IMR-90 (cell line): ENCODE results near the gene MELTF. TPM values are rescaled to one million over a fixed set of nuclear protein-coding genes. Genes with fewer than 3 reads are reported as not detected.

Experiments used
- ATAC-seq: fragments of 200-7000 bp; cut with Tn5 transposase; 2 replicates; pipeline ENCODE4 v1.9.1; 2020; ENCODE audit warnings: low read depth, mild to moderate bottlenecking, moderate library complexity
- BruUV-seq: library from RNA; stranded (reverse); fragments of 400-500 nt; replicated peaks from 2 replicates; lab custom pipeline; 2021; lab: Mats Ljungman, UMichigan
- CTCF ChIA-PET: fragments of 300-600 bp; formaldehyde crosslinking; extraction: SDS; loops from one replicate; lab custom pipeline; 2021; ENCODE audit warnings: antibody characterized with exemption; lab: Yijun Ruan, JAX
- POLR2A ChIA-PET: fragments of 300-600 bp; sonication (Branson Sonifier 250); formaldehyde crosslinking; loops from one replicate; lab custom pipeline; 2022; ENCODE audit warnings: antibody characterized with exemption; ENCODE audit not compliant: unreplicated experiment; lab: Charles Lee
- DNase-seq: peaks from one replicate; pipeline ENCODE4 v3.0.0; 2013
- H2AFZ ChIP-seq: replicated peaks from 2 replicates; pipeline ENCODE3; 2013; ENCODE audit warnings: low read length, mild to moderate bottlenecking; ENCODE audit not compliant: poor library complexity
- H2AK5ac ChIP-seq: 2 replicates; pipeline ENCODE4 v1.6.1; 2013; ENCODE audit warnings: low read depth, low read length, inconsistent platforms
- H2AK9ac ChIP-seq: replicated peaks from 2 replicates; pipeline ENCODE3; 2013; ENCODE audit warnings: mild to moderate bottlenecking, low read depth, low read length, moderate library complexity; ENCODE audit not compliant: poor library complexity
- H2BK120ac ChIP-seq: 2 replicates; pipeline ENCODE4 v1.6.1; 2013; ENCODE audit warnings: low read depth, low read length, inconsistent platforms
- H2BK15ac ChIP-seq: 3 replicates; pipeline ENCODE4 v1.6.1; 2013; ENCODE audit warnings: low read depth, low read length, inconsistent platforms
- H2BK20ac ChIP-seq: 2 replicates; pipeline ENCODE4 v1.6.1; 2013; ENCODE audit warnings: low read depth, mild to moderate bottlenecking, inconsistent platforms, low read length, moderate library complexity
- H2BK5ac ChIP-seq: 2 replicates; pipeline ENCODE4 v1.6.1; 2013; ENCODE audit warnings: mild to moderate bottlenecking, low read depth, low read length, inconsistent platforms; ENCODE audit not compliant: poor library complexity, severe bottlenecking
- H3K14ac ChIP-seq: replicated peaks from 2 replicates; pipeline ENCODE4 v1.6.1; 2013; ENCODE audit warnings: low read depth, low read length, inconsistent platforms
- H3K18ac ChIP-seq: 2 replicates; pipeline ENCODE4 v1.6.1; 2013; ENCODE audit warnings: low read depth, low read length, control low read depth
- H3K23ac ChIP-seq: 2 replicates; pipeline ENCODE4 v1.6.1; 2013; ENCODE audit warnings: low read depth, low read length, inconsistent platforms
- H3K27ac ChIP-seq: 2 replicates; pipeline ENCODE4 v1.5.1; 2013; ENCODE audit warnings: mild to moderate bottlenecking, control low read depth, low read length; ENCODE audit not compliant: insufficient read depth
- H3K27me3 ChIP-seq: 2 replicates; pipeline ENCODE4 v1.6.1; 2013; ENCODE audit warnings: low read length; ENCODE audit not compliant: control insufficient read depth, insufficient read depth
- H3K36me3 ChIP-seq: 2 replicates; pipeline ENCODE4 v1.6.1; 2013; ENCODE audit warnings: low read length, mixed read lengths; ENCODE audit not compliant: control insufficient read depth, insufficient read depth
- H3K4ac ChIP-seq: 2 replicates; pipeline ENCODE4 v1.6.1; 2013; ENCODE audit warnings: low read depth, low read length, inconsistent platforms
- H3K4me1 ChIP-seq: 2 replicates; pipeline ENCODE4 v1.6.1; 2013; ENCODE audit warnings: low read length, mixed read lengths; ENCODE audit not compliant: control insufficient read depth, insufficient read depth
- H3K4me2 ChIP-seq: 2 replicates; pipeline ENCODE4 v1.6.1; 2013; ENCODE audit warnings: low read depth, mild to moderate bottlenecking, control low read depth, low read length, moderate library complexity
- H3K4me3 ChIP-seq: 2 replicates; pipeline ENCODE4 v1.5.1; 2013; ENCODE audit warnings: low read depth, mild to moderate bottlenecking, control low read depth, low read length, moderate library complexity; ENCODE audit not compliant: insufficient read depth
- H3K56ac ChIP-seq: 2 replicates; pipeline ENCODE4 v1.6.1; 2013; ENCODE audit warnings: low read length, inconsistent platforms; ENCODE audit not compliant: insufficient read depth; ENCODE audit errors: extremely low read depth
- H3K79me1 ChIP-seq, 2 experiments: 2 replicates each; pipeline ENCODE4 v1.6.1; 2013; ENCODE audit warnings: low read length in 2 of 2, inconsistent platforms in 1 of 2, low read depth in 1 of 2
- H3K9ac ChIP-seq: 2 replicates; pipeline ENCODE4 v1.6.1; 2013; ENCODE audit warnings: low read depth, low read length, control low read depth
- H3K9me1 ChIP-seq: 2 replicates; pipeline ENCODE4 v1.6.1; 2013; ENCODE audit warnings: low read length, inconsistent platforms; ENCODE audit not compliant: insufficient read depth
- H3K9me3 ChIP-seq: 2 replicates; pipeline ENCODE4 v1.6.1; 2013; ENCODE audit warnings: low read length; ENCODE audit not compliant: control insufficient read depth, insufficient read depth
- H4K20me1 ChIP-seq: 2 replicates; pipeline ENCODE4 v1.6.1; 2013; ENCODE audit warnings: low read length, inconsistent platforms; ENCODE audit not compliant: insufficient read depth
- H4K5ac ChIP-seq: 2 replicates; pipeline ENCODE4 v1.6.1; 2013; ENCODE audit warnings: mild to moderate bottlenecking, low read depth, low read length, control low read depth
- H4K8ac ChIP-seq, 2 experiments: 2 replicates each; pipeline ENCODE4 v1.6.1; 2013; ENCODE audit warnings: low read depth in 2 of 2, low read length in 2 of 2, control low read depth in 1 of 2, inconsistent platforms in 1 of 2
- H4K91ac ChIP-seq: 2 replicates; pipeline ENCODE4 v1.6.1; 2013; ENCODE audit warnings: low read depth, low read length, inconsistent platforms; ENCODE audit not compliant: insufficient read depth
- BHLHE40 ChIP-seq: fragments of 150-350 bp; IDR thresholded peaks from 2 replicates; pipeline ENCODE4 v1.6.1; 2016; ENCODE audit warnings: mild to moderate bottlenecking, low read depth, low read length
- CEBPB ChIP-seq: IDR thresholded peaks from 2 replicates; pipeline ENCODE4 v1.6.1; 2012; ENCODE audit warnings: low read depth, low read length, improper control_type of control experiment
- CHD1 ChIP-seq: IDR thresholded peaks from 2 replicates; pipeline ENCODE4 v1.6.1; 2012; ENCODE audit warnings: low read depth, low read length, improper control_type of control experiment
- FOS ChIP-seq: fragments of 150-350 bp; IDR thresholded peaks from 2 replicates; pipeline ENCODE4 v1.6.1; 2016; ENCODE audit warnings: low read depth, low read length
- MAFK ChIP-seq: IDR thresholded peaks from 2 replicates; pipeline ENCODE4 v1.6.1; 2012; ENCODE audit warnings: low read depth, low read length, improper control_type of control experiment
- MAZ ChIP-seq: IDR thresholded peaks from 2 replicates; pipeline ENCODE4 v1.6.1; 2012; ENCODE audit warnings: low read depth, mild to moderate bottlenecking, low read length, improper control_type of control experiment, moderate library complexity, borderline replicate concordance
- MXI1 ChIP-seq: IDR thresholded peaks from 2 replicates; pipeline ENCODE4 v1.6.1; 2012; ENCODE audit warnings: low read depth, mild to moderate bottlenecking, low read length, moderate library complexity, borderline replicate concordance
- NFE2L2 ChIP-seq: fragments of 150-350 bp; IDR thresholded peaks from 2 replicates; pipeline ENCODE4 v1.6.1; 2016; ENCODE audit warnings: low read depth, mild to moderate bottlenecking, low read length
- POLR2A ChIP-seq: IDR thresholded peaks from 2 replicates; pipeline ENCODE4 v1.6.1; 2012; ENCODE audit warnings: mild to moderate bottlenecking, low read depth, low read length
- RAD21 ChIP-seq: IDR thresholded peaks from 2 replicates; pipeline ENCODE4 v1.6.1; 2012; ENCODE audit warnings: low read length, improper control_type of control experiment
- RCOR1 ChIP-seq: IDR thresholded peaks from 2 replicates; pipeline ENCODE4 v1.6.1; 2012; ENCODE audit warnings: mild to moderate bottlenecking, low read length, improper control_type of control experiment; ENCODE audit not compliant: insufficient replicate concordance
- RFX5 ChIP-seq: IDR thresholded peaks from 2 replicates; pipeline ENCODE4 v1.8.0; 2012; ENCODE audit warnings: low read depth, mild to moderate bottlenecking, low read length, moderate library complexity
- SMC3 ChIP-seq: fragments of 150-350 bp; IDR thresholded peaks from 2 replicates; pipeline ENCODE4 v1.6.1; 2016; ENCODE audit warnings: low read depth, mild to moderate bottlenecking, antibody characterized with exemption, low read length, moderate library complexity
- WGBS, 2 experiments: methylation state at CpG; one replicate each; pipeline versions ENCODE4 v1.1.5 to v1.1.7; 2013; ENCODE audit warnings: missing lambda C conversion rate in 2 of 2; ENCODE audit not compliant: insufficient read length in 1 of 2; ENCODE audit errors: extremely low coverage in 2 of 2; 5-methylcytosine and 5-hydroxymethylcytosine counted together
- dilution Hi-C: fragments of 300-500 bp; cut with HindIII; formaldehyde crosslinking; loops from one replicate; pipeline ENCODE4 v1.14.3; 2018; ENCODE audit warnings: low sequenced_read_pairs; ENCODE audit not compliant: unreplicated experiment
- in situ Hi-C: fragments of 300-500 bp; cut with MboI; formaldehyde crosslinking; loops from 3 replicates; pipeline ENCODE4 v1.14.3; 2019; ENCODE audit warnings: low sequenced_read_pairs, inconsistent platforms, mixed read lengths
- intact Hi-C: fragments of 100-400 bp; cut with micrococcal nuclease; formaldehyde crosslinking; loops from 2 replicates; pipeline ENCODE4 v1.10.0; 2022
- polyA plus RNA-seq, 3 experiments: library from polyadenylated mRNA; depleted of rRNA; stranded (reverse); fragments of >200 nt; gene quantifications; 2 replicates each; pipeline ENCODE4 v1.2.3, GENCODE V29; 2012; ENCODE audit warnings: low replicate concordance in 1 of 3
- total RNA-seq: library from RNA; depleted of rRNA; stranded (reverse); fragments of >200 nt; gene quantifications from 2 replicates; pipeline ENCODE4 v1.2.3, GENCODE V29; 2012
- TF ChIP-seq, protein P1 (sequence below): fragments of 150-350 bp; IDR thresholded peaks from 2 replicates; pipeline ENCODE4 v1.6.1; 2016; ENCODE audit warnings: low read depth, mild to moderate bottlenecking, low read length, moderate library complexity, borderline replicate concordance
- TF ChIP-seq, protein P2 (sequence below): conservative IDR thresholded peaks from 2 replicates; pipeline ENCODE4 v1.5.1; 2012; ENCODE audit warnings: mild to moderate bottlenecking, low read depth, low read length, improper control_type of control experiment

The MELTF gene
- total and polyA plus RNA-seq, 2 of the 4 experiments (the other 2 are of a cell fraction), result 0.18 to 0.50 TPM

DNA sequence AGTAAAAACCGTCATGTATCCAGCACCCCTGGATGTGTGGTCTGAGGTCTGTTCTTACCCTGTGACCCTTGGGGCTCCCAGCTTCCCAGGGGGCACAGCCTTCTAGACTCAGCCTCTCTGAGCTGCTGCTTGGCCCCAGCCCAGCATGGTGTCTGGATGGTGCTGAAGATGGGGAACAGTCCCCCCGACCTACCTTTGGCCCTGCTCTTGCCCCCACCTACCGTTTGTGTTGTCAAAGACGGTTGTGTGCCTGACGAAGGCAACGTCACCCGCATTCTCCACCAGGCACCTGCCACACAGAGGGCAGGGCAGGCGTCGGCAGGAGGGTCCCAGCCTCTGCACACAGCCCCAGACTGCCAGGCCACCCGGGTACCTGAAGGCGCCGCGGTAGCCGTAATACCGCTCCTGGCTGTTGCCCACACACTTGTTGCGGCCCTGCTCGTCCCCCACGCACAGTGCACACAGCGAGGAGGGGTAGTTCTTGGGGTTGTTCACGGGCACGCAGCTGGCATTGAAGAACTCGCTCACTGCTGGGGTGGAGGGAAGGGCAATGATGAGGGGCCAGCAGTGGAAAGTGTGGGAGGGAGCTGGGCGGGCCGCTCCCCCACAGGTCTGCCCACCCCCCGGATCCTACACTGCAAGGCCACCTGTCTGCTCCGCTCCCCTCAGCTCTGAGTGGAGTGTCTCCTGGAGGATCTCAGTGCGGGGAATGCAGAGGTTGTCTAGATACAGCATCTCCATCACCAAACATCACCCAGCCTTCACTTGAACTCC, 21.0 kb downstream of the MELTF start:
- Histone ChIP-seq H2AFZ (no peak overlapping the region), H4K8ac (no peak overlapping the region), H2AK5ac (no peak overlapping the region), H3K23ac (no peak overlapping the region), H3K18ac (no peak overlapping the region), H3K79me1 (peaks cover 0 to 4% of the 10 kb centered on the region in 2 experiments; a peak in 1 of 4 replicates), H3K27me3 (peaks cover 8% of the 10 kb centered on the region), H3K27ac (no peak overlapping the region), H2AK9ac (no peak overlapping the region), H4K91ac (no peak overlapping the region), H3K56ac (no peak overlapping the region), H4K20me1 (no peaks in the 10 kb centered on the region), H3K4me3 (no peak overlapping the region), H3K9me1 (peaks cover 5% of the 10 kb centered on the region), H3K9ac (no peak overlapping the region), H3K4ac (no peak overlapping the region), H4K5ac (no peak overlapping the region), H3K14ac (no peak overlapping the region), H2BK120ac (no peak overlapping the region), H3K4me1 (peaks cover 2% of the 10 kb centered on the region; the same call in 1 of the 2 replicates), H3K36me3 (no peaks in the 10 kb centered on the region), H3K9me3 (no peaks in the 10 kb centered on the region), H2BK5ac (no peak overlapping the region), H2BK15ac (no peak overlapping the region), H3K4me2 (no peak overlapping the region), H2BK20ac (no peak overlapping the region)
- intact Hi-C loops, result loop anchor here (10.0 kb wide), 1 partner anchor 506 kb away; no protein-coding TSS in a partner anchor
- dilution Hi-C loops, result no loop called here
- ChIA-PET POLR2A (no interaction called here), CTCF (interaction anchor here (0.5 kb wide), 1 partner anchor 18 kb away, joined by 3 read pairs; no protein-coding TSS in a partner anchor)
- WGBS, 2 experiments, result 89% methylated on average over 9 of the region's 27 CpGs; no CpG with 5 or more reads in 1 of the 2 experiments
- ATAC-seq, result no peak
- BruUV-seq, result no TSS peak
- in situ Hi-C loops, result no loop called here
- DNase-seq, result no peak
- no peak for TF ChIP-seq POLR2A
- no peak for TF ChIP-seq FOS
- no peak for TF ChIP-seq MAFK
- no peak for TF ChIP-seq SMC3
- TF ChIP-seq NFE2L2, result no peak
- no peak for TF ChIP-seq RCOR1
- TF ChIP-seq MAZ, result no peak
- TF ChIP-seq MXI1, result no peak
- no peak for TF ChIP-seq CHD1
- TF ChIP-seq, protein P1, sequence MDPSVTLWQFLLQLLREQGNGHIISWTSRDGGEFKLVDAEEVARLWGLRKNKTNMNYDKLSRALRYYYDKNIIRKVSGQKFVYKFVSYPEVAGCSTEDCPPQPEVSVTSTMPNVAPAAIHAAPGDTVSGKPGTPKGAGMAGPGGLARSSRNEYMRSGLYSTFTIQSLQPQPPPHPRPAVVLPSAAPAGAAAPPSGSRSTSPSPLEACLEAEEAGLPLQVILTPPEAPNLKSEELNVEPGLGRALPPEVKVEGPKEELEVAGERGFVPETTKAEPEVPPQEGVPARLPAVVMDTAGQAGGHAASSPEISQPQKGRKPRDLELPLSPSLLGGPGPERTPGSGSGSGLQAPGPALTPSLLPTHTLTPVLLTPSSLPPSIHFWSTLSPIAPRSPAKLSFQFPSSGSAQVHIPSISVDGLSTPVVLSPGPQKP, result no peak
- no peak for TF ChIP-seq CEBPB
- no peak for TF ChIP-seq RAD21
- TF ChIP-seq, protein P2, sequence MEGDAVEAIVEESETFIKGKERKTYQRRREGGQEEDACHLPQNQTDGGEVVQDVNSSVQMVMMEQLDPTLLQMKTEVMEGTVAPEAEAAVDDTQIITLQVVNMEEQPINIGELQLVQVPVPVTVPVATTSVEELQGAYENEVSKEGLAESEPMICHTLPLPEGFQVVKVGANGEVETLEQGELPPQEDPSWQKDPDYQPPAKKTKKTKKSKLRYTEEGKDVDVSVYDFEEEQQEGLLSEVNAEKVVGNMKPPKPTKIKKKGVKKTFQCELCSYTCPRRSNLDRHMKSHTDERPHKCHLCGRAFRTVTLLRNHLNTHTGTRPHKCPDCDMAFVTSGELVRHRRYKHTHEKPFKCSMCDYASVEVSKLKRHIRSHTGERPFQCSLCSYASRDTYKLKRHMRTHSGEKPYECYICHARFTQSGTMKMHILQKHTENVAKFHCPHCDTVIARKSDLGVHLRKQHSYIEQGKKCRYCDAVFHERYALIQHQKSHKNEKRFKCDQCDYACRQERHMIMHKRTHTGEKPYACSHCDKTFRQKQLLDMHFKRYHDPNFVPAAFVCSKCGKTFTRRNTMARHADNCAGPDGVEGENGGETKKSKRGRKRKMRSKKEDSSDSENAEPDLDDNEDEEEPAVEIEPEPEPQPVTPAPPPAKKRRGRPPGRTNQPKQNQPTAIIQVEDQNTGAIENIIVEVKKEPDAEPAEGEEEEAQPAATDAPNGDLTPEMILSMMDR, result no peak
- TF ChIP-seq RFX5, result no peak
- no peak for TF ChIP-seq BHLHE40
